HG02981 (cell line): ENCODE measurements around the gene NTSR1.

Experiments used
- ATAC-seq: cut with Tn5 transposase; IDR thresholded peaks from one replicate; pipeline ENCODE4 v1.9.1; 2021; ENCODE audit warnings: mild to moderate bottlenecking, moderate library complexity; ENCODE audit not compliant: unreplicated experiment

NTSR1 gene

GRCh38 chr20:62723768-62724450 lies 15.3 kb downstream of the NTSR1 start:
- no peak for ATAC-seq

GRCh38 chr20:62724692-62725595 lies 16.3 kb downstream of the NTSR1 start:
- ATAC-seq: no peak

GRCh38 chr20:62725596-62726268 lies 17.1 kb downstream of the NTSR1 start:
- no peak for ATAC-seq

- ATAC-seq: no peak
These were observed 17.6 kb downstream of the NTSR1 start for GRCh38 chr20:62726276-62726675.

DNA sequence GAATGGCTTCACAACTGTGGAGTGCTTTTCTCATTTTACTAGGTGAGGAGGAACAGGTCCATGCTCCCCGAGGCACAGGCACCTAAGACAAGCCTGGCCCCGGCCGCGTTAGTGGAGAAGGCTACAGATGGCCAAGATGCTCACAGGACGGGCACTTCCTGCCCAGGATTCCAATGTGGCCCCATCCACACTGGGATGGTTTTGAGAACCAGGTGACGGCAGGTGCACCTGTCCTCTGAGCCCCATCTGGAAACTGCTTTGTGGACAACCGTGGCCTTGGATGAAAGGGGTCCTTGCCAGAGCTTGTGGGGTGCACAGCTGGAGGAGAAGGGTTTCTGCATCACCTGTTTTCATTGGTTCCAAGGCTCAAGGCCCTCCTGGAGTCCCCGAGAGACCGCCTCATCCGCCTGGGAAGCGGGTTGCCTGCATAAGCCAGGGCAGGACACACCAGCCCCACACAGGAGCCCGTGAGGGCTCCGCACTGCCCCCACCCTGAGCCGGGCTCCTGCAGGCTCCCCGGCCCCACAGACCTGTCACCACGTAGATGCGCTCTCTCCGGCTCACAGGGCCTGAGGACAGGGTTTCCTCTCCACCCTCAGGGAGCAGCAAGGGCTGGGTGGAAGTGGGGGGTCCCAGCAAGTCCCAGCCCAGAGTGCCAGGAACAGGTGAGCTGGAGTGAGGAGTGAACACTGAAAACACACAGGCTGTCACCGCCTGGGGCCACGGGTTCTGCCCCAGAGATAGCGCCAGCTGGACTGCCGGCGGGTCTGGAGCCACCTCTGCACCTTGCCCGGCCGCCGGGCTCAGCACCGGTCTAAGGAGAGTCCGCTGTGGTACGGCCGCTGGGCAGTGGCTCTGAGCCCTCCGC lies 18.3 kb downstream of the NTSR1 start:
- ATAC-seq: no peak

DNA sequence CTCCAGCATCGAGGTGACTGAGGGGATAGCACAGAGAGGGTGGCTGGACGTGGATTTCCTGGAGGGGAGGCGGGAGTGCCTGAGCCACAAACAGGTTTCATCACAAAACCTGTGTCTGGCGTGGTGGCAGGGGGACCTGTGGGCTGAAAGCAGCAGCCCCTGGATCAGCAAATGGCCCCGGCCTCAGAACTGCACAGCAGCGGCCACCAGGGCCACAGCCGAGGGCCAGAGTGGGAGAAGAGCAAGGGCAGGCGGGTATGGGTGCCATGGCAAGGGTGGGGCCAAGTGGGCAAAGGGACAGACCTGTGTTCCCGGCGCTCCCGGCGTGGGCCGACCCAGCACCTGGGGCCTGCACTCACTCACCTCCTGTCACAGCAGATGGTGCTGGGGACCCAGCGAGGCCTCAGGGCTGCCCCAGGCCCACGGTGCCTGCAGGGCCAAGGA lies 19.0 kb downstream of the NTSR1 start:
- ATAC-seq: no peak

- no peak for ATAC-seq
These were observed 19.6 kb downstream of the NTSR1 start for GRCh38 chr20:62728028-62728780.

GRCh38 chr20:62728781-62729300 lies 20.2 kb downstream of the NTSR1 start:
- no peak for ATAC-seq

- no peak for ATAC-seq
These were observed 21.8 kb downstream of the NTSR1 start for GRCh38 chr20:62730481-62730880.

DNA sequence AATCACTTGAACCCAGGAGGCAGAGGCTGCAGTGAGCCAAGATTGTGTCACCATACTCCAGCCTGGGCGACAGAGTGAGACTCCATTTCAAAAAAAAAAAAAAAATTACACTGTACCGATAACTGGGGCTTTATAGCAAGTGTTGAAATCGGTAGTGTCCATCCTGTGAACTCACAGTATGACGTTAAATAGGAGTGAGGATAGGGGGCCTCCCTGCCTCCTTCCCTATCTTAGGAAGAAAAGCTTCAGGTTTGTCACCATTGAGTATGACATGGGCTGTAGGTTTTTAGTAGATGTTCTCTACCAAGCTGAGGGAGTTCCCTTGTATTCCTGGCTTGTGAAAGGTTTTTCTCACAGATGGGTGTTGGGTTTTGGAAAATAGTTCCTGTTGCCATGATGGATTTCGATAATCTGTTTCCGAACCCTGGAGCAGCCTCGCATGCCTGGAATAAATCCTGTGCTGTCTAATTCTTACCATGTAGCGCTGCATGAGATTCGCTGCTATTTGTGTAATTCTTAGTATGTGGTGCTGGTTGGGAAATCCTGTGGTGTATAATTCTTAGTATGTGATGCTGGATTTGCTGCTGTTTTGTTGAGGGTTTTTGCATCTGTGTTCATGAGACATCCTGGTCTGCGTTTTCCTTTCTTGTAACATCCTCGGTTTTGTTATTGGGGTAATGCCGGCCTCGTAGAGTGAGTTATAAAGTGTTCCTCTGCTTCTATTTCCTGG lies 23.6 kb downstream of the NTSR1 start:
- no peak for ATAC-seq

- no peak for ATAC-seq
These were observed 24.3 kb downstream of the NTSR1 start for GRCh38 chr20:62732842-62733525.

- no peak for ATAC-seq
These were observed 24.8 kb downstream of the NTSR1 start for GRCh38 chr20:62733526-62733842.

DNA sequence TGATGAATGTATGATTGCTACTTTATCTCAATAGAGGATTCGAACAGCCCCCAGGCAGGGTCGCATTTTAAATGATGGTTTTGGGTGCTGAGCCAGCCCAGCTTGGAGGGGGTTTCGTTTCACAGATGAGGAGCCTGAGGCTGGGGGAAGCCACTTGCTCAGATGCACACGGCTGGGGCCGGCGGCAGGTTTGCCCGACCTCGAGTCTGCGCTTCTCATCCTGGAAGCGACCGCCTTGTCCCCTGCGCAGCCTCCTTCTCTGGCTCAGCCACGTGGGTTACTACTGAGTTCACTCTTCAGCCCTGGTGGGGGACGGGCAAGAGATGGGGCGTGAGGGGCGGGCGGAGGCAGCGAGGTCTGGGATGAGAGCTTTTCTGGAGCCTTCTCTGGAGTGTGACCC lies 25.3 kb downstream of the NTSR1 start:
- no peak for ATAC-seq

GRCh38 chr20:62734326-62734725 lies 25.7 kb downstream of the NTSR1 start:
- no peak for ATAC-seq

- no peak for ATAC-seq
These were observed 26.2 kb downstream of the NTSR1 start for GRCh38 chr20:62734881-62735280.

DNA sequence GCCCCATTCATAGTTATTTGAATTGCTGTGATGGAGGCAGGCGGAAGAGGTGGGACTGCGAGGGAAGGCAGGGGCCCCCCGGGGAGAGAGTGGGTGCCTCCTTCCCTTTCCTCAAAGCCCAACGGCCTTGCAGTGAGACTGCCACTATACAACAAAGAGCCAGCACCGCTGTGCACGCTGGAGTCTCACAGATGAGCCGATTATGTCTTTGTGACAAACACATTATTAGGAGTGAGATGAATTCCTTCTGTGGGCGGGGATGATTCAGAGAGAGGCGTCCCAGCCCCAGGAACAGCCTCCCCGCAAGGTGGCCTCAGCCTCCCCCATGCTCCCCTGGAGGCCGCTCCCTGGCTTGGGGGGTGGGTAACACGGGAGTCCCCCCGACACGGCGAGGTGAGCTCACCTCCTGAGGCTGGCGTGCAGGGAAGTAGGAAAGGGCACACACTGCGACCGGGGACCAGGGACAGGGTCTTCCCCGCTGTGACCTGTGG lies 26.7 kb downstream of the NTSR1 start:
- ATAC-seq: no peak

DNA sequence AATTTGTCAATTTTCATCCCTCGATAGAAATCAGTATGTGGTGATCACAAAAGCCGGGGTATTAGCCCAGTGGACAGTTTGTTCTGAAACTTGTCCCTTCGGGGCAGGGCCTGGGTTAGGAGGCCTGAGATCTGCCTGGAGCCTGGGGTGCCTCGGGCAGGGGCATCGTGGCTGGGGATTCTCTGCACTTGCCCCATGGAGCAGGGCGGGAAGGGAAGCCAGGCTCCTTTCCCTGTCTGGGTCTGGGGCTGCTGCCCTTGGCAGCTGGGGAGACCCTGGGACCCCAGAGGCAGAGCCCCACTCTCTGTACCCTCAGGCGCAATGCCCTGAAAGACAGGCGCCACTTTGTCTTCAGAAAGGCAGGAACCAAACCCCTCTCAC lies 27.4 kb downstream of the NTSR1 start:
- no peak for ATAC-seq

- no peak for ATAC-seq
These were observed 27.9 kb downstream of the NTSR1 start for GRCh38 chr20:62736407-62737071.
